ENCODE results near the gene ETV2. TPM values are rescaled to one million over a fixed set of nuclear protein-coding genes. Genes with fewer than 3 reads are reported as not detected.
"Not testable (repeated sequence)": the region's sequence is repeated elsewhere in the genome, so short reads cannot be mapped to it uniquely, and the experiment has no call there.

The ETV2 gene
- total and polyA plus RNA-seq, 4 donors: 0.17 to 1.8 (median 1.1) TPM

DNA sequence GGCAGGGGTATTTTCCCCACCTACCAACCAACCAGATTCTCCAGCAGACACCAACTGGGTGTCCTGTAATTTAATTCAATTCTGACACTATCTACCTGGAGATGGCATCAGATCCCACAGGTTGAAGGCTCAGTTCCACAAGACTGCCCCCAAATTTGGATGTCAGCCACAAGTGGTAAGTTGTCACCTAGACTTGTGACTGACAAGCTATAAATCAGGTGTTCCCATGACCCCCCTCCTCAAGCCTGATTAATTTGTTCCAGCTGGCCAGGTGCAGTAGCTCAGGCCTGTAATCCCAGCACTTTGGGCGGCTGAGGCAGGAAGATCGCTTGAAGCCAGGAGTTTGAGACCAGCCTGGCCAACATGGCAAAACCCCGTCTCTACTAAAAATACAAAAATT, 39.6 kb upstream of the ETV2 start:
- Histone ChIP-seq H3K9me3 (ENCODE audit: control insufficient read depth in 4 of 4, low read length in 3 of 4) (no peaks in the 10 kb centered on the region), H3K9ac (ENCODE audit: low read depth in 1 of 2, low read length in 2 of 2) (no peak overlapping the region), H3K27ac (ENCODE audit: low read depth in 1 of 2, low read length in 2 of 2) (no peak overlapping the region), H3K4me3 (ENCODE audit: low read depth in 1 of 3, low read length in 3 of 3) (no peak overlapping the region), H3K4me1 (ENCODE audit: control insufficient read depth in 4 of 4, insufficient read depth in 4 of 4, low read length in 3 of 4) (no peaks in the 10 kb centered on the region), H3K36me3 (ENCODE audit: control insufficient read depth in 4 of 4, insufficient read depth in 3 of 4, low read depth in 1 of 4, low read length in 3 of 4) (no peaks in the 10 kb centered on the region), H3K27me3 (ENCODE audit: control insufficient read depth in 4 of 4, insufficient read depth in 4 of 4, low read length in 3 of 4) (peaks cover 0 to 3% (median 0%) of the 10 kb centered on the region in 4 donors)
- WGBS: 97% methylated on average over 3 of the region's 3 CpGs
- TF ChIP-seq EGR1 (IDR thresholded peaks at IDR 0.05; ENCODE audit: low read depth in 2 of 2) (no peak), GABPA (IDR thresholded peaks at IDR 0.05 in 1 of 2, conservative IDR thresholded peaks at IDR 0.05 in 1 of 2) (no peak), JUND (IDR thresholded peaks at IDR 0.05) (no peak), RXRA (IDR thresholded peaks at IDR 0.05) (no peak), CTCF (IDR thresholded peaks at IDR 0.05; ENCODE audit: low read depth, low read length, missing input control) (no peak), FOXA1 (IDR thresholded peaks at IDR 0.05) (no peak), FOXA2 (IDR thresholded peaks at IDR 0.05) (no peak), NR2F2 (IDR thresholded peaks at IDR 0.05) (no peak), TAF1 (conservative IDR thresholded peaks at IDR 0.05) (no peak), ZBTB33 (IDR thresholded peaks at IDR 0.05) (no peak)
- TF ChIP-seq, protein P1, sequence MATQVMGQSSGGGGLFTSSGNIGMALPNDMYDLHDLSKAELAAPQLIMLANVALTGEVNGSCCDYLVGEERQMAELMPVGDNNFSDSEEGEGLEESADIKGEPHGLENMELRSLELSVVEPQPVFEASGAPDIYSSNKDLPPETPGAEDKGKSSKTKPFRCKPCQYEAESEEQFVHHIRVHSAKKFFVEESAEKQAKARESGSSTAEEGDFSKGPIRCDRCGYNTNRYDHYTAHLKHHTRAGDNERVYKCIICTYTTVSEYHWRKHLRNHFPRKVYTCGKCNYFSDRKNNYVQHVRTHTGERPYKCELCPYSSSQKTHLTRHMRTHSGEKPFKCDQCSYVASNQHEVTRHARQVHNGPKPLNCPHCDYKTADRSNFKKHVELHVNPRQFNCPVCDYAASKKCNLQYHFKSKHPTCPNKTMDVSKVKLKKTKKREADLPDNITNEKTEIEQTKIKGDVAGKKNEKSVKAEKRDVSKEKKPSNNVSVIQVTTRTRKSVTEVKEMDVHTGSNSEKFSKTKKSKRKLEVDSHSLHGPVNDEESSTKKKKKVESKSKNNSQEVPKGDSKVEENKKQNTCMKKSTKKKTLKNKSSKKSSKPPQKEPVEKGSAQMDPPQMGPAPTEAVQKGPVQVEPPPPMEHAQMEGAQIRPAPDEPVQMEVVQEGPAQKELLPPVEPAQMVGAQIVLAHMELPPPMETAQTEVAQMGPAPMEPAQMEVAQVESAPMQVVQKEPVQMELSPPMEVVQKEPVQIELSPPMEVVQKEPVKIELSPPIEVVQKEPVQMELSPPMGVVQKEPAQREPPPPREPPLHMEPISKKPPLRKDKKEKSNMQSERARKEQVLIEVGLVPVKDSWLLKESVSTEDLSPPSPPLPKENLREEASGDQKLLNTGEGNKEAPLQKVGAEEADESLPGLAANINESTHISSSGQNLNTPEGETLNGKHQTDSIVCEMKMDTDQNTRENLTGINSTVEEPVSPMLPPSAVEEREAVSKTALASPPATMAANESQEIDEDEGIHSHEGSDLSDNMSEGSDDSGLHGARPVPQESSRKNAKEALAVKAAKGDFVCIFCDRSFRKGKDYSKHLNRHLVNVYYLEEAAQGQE (IDR thresholded peaks at IDR 0.05): no peak
- DNase-seq (ENCODE audit: low spot score): no peak

DNA sequence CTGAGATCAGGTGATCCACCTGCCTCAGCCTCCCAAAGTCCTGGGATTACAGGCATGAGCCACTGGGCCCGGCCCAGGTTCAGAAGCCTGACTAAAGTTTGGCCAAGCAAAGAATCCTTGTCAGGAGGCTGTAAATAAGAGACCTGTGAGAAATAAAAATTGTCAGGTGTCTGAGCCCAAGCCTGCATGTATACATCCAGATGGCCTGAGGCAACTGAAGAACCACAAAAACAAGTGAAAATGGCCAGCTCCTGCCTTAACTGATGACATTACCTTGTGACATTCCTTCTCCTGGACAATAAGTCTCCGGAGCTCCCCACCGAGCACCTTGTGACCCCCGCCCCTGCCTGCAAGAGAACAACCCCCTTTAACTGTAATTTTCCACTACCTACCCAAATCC, 37.1 kb upstream of the ETV2 start:
- H3K4me3 ChIP-seq (ENCODE audit: low read depth in 1 of 3, low read length in 3 of 3); H3K9me3 ChIP-seq (ENCODE audit: control insufficient read depth in 4 of 4, low read length in 3 of 4); H3K27ac ChIP-seq (ENCODE audit: low read depth in 1 of 2, low read length in 2 of 2); H3K4me1 ChIP-seq (ENCODE audit: control insufficient read depth in 4 of 4, insufficient read depth in 4 of 4, low read length in 3 of 4); H3K9ac ChIP-seq (ENCODE audit: low read depth in 1 of 2, low read length in 2 of 2); DNase-seq (ENCODE audit: low spot score); H3K36me3 ChIP-seq (ENCODE audit: control insufficient read depth in 4 of 4, insufficient read depth in 3 of 4, low read depth in 1 of 4, low read length in 3 of 4); H3K27me3 ChIP-seq (ENCODE audit: control insufficient read depth in 4 of 4, insufficient read depth in 4 of 4, low read length in 3 of 4): not testable (repeated sequence)
- 85% methylated on average over 4 of the region's 4 CpGs for WGBS

- not testable (repeated sequence) for H3K9me3 ChIP-seq (ENCODE audit: control insufficient read depth in 4 of 4, low read length in 3 of 4); H3K27ac ChIP-seq (ENCODE audit: low read depth in 1 of 2, low read length in 2 of 2); DNase-seq (ENCODE audit: low spot score); H3K4me3 ChIP-seq (ENCODE audit: low read depth in 1 of 3, low read length in 3 of 3); H3K27me3 ChIP-seq (ENCODE audit: control insufficient read depth in 4 of 4, insufficient read depth in 4 of 4, low read length in 3 of 4); H3K36me3 ChIP-seq (ENCODE audit: control insufficient read depth in 4 of 4, insufficient read depth in 3 of 4, low read depth in 1 of 4, low read length in 3 of 4); H3K4me1 ChIP-seq (ENCODE audit: control insufficient read depth in 4 of 4, insufficient read depth in 4 of 4, low read length in 3 of 4); H3K9ac ChIP-seq (ENCODE audit: low read depth in 1 of 2, low read length in 2 of 2)
- WGBS: 84% methylated on average over 8 of the region's 8 CpGs
Measured at GRCh38 chr19:35607170-35607569, 34.4 kb upstream of the ETV2 start.

Data from liver (tissue), 9 donors.